Activated gamma-delta T cell treated with anti-CD3 and anti-CD28 coated beads, Interleukin-2, amount 50 U/mL, for 16 hours (primary cell): Measurements from ENCODE around the gene AVPR1B.
"Not testable (repeated sequence)": the region's sequence is repeated elsewhere in the genome, so short reads cannot be mapped to it uniquely, and the experiment has no call there.

Source experiments
- DNase-seq: peaks from one replicate; pipeline ENCODE4 v3.0.0-alpha.2; 2020; ENCODE audit warnings: low read depth

Gene AVPR1B

GRCh38 chr1:206081856-206082255 is 35.3 kb downstream of the AVPR1B start:
- DNase-seq: no peak

- no peak for DNase-seq
Observed at GRCh38 chr1:206080026-206080820, 37.0 kb downstream of the AVPR1B start.

DNA sequence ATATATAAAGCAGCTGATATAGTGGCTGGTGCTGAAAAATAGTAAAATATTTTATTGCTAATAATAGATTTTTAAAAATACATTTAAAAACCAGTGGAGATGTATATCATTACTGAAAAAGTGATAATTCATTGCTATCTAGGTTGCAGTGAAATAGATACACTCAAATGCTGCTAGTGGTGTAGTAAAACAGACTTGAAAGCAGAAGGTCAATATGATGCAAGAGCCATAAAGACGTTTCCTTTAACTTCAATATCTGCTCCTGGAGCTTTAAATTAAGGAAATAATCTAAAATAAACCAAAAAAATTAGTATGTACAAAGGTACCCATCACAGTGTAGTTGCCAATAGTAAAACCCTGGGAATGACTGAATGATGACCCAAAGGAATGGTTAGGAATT is 38.1 kb downstream of the AVPR1B start:
- DNase-seq: no peak

GRCh38 chr1:206075786-206076755 is 41.1 kb downstream of the AVPR1B start:
- no peak for DNase-seq

- no peak for DNase-seq
Observed at GRCh38 chr1:206074839-206075238, 42.3 kb downstream of the AVPR1B start.

- DNase-seq: no peak
Observed at GRCh38 chr1:206070627-206071304, 46.4 kb downstream of the AVPR1B start.

DNA sequence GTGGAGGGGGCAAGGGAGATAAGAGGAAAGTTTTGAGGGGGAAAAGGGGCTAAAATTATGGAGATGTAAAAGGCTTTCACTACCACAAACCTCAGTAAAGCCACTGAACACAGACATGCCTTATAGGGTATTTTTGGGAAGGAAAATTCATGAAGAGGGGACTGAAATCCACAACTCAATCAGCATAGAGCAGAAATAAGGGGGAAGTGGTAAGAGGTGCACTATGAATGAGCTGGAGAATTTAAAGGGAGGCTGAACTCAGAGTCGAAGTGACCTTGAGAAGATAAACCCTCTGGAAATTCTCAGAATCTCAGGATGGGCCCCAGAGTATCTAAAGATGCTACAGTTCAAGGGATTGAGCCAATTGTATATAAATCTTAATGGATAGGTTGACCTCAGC is 48.9 kb downstream of the AVPR1B start:
- DNase-seq: no peak

DNA sequence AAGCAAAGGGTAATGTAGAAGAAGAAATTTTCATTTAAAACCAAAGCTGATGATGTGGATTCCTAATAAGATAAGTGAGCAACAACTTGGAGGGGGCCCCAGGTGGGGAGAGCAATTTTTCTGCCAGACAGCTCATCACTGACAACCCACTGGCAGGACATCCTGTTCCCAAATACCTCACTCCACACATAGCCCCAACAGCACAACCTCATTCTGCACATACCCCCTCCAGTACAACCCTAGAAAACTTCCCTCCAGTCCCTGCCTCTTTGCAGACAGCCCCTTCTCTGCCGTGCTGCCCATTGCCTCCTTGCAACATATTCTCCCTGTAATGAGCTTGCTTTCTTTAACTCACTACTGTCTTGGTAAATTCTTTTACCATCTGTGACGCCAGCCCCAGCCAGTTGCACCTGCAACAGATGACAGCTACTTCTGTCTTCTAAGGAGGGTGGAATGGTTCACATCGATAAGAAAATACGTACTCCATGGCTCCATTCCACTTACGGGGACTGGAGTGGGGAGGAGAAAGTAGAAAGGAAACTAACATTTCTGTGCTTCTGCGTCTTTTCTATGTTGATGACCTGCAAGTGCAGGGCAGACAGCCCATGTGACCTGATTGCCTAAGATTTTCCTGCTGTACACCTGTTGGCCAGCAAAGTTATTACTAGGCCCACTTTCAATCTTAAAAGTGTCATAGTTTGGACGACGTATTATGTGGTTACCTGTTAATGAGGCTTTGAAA is 49.5 kb downstream of the AVPR1B start:
- DNase-seq: no peak

- DNase-seq: no peak
Observed at GRCh38 chr1:206066479-206067171, 50.6 kb downstream of the AVPR1B start.

DNA sequence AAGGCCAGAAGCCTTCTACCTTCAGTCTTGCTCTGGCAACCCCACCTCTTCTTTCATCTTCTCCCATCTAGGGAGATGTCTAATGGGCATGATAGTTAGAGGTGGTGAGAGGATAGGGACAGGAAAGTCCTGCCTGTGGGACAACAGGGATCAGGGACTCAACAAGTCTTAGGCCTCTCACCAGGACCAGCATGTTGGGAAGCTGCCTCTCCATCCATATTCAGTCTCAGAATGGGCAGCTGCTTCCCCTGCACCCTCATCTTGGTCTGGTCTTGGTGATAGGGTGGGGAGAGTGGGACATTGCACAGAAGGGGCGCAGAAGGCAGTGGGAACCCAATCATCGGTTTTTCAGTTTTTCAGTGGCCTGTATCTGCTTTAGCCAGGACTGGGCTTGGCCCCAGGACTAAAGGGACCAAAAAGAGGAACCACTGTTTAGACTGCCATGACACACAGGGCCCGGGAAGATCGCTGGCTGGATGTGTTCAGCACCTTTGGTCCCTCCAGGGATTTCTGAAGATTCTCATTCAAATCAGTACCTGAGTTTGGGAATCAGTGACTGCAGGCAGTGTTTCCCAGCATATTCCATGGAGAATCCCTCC is 51.5 kb downstream of the AVPR1B start:
- DNase-seq: no peak

- DNase-seq: not testable (repeated sequence)
Observed at GRCh38 chr1:206064501-206064900, 52.7 kb downstream of the AVPR1B start.

DNA sequence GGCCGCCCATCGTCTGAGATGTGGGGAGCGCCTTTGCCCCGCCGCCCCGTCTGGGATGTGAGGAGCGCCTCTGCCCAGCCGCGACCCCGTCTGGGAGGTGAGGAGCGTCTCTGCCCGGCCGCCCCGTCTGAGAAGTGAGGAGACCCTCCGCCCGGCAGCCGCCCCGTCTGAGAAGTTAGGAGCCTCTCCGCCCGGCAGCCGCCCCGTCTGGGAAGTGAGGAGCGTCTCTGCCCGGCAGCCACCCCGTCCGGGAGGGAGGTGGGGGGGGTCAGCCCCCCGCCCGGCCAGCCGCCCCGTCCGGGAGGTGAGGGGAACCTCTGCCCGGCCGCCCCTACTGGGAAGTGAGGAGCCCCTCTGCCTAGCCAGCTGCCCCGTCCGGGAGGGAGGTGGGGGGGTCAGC is 53.2 kb downstream of the AVPR1B start:
- not testable (repeated sequence) for DNase-seq

GRCh38 chr1:206062464-206062863 is 54.7 kb downstream of the AVPR1B start:
- DNase-seq: no peak

- DNase-seq: no peak
Observed at GRCh38 chr1:206060844-206061243, 56.3 kb downstream of the AVPR1B start.
